Daoy (cell line): ENCODE results near the gene RANBP1. TPM values are rescaled to one million over a fixed set of nuclear protein-coding genes. Genes with fewer than 3 reads are reported as not detected.

Experiments used
- DNase-seq: peaks from one replicate; pipeline ENCODE4 v3.0.0-alpha.2; 2015; ENCODE audit warnings: low read depth
- total RNA-seq: library from RNA; depleted of rRNA; stranded (reverse); fragments of >200 nt; shearing (Covaris generic); gene quantifications from 2 replicates; pipeline ENCODE4 v1.2.3, GENCODE V29; 2014

Gene RANBP1
- total RNA-seq, 1 experiment from 2014 or later, result 1,098 TPM

DNA sequence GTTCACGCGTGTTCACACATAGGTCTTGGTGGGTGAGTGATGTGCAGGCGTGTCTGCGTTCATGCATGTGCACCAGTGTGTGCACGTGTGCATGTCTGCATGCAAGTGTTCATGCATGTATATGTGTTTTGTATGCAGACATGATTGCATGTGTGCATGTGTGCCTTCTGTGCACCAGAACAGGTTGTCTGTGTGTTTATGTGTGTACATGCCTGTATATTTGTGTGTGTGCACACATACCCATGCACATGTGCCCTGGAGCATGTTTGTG lies 20.6 kb downstream of the RANBP1 start:
- no peak for DNase-seq

DNA sequence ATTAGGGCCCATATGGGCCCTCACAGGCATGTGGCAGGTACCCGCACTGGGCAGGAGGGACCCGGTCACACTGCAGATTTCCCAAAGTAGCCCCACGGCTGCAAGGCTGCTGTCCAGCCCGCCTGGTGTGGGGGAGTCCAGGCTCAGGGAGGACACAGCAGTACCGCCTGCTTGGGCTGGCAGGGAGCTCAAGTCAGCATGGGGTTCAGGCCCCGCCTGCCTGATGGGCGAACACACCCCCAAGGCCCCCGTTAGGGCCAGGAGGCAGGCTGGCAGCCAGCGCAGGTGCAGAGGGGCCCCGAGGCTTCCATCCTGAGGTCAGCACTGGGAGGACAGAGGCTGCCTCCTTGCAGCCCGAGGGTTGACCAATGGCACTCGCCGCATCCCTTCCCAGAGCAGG lies 21.2 kb downstream of the RANBP1 start:
- DNase-seq, result no peak

- no peak for DNase-seq
Observed at GRCh38 chr22:20137671-20138416, 21.9 kb downstream of the RANBP1 start.

GRCh38 chr22:20138417-20138738 lies 22.5 kb downstream of the RANBP1 start:
- DNase-seq, result no peak

- no peak for DNase-seq
Observed at GRCh38 chr22:20138868-20139267, 23.0 kb downstream of the RANBP1 start.

GRCh38 chr22:20139391-20140106 lies 23.6 kb downstream of the RANBP1 start:
- DNase-seq, result no peak

DNA sequence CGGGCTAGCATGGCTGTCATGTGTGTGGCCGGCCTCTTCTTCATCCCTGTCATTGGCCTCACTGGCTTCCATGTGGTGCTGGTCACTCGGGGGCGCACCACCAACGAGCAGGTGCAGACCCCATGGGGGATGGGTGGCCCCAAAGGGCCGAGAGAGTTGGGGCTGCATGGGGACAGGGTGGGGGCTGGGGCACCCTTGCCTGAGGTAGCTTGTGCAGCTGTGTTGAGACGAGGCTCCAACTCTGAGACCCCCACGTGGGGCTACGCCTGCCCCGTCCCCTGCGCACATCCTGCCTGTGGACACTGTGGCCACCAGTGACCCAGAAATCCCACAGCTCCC lies 24.2 kb downstream of the RANBP1 start:
- no peak for DNase-seq

DNA sequence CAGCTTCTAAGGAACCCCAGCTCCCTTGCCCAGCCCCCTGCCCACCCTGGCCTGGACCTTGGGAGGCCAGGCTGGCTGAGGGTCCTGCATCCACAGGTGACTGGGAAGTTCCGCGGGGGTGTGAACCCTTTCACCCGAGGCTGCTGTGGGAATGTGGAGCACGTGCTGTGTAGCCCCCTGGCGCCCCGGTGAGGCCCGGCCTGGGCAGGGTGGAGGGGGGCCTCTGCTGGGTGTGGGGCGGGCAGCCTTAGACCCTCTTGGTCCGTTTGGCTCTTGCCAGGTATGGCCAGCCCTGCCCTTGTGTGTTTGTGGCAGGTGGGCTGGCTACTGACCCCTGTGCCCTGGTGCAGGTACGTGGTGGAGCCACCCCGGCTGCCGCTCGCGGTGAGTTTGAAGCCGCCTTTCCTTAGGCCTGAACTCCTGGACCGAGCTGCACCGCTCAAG lies 24.6 kb downstream of the RANBP1 start:
- DNase-seq, result no peak

GRCh38 chr22:20141186-20142077 lies 25.5 kb downstream of the RANBP1 start:
- DNase-seq, result peak; percentile 47

- no peak for DNase-seq
Observed at GRCh38 chr22:20142711-20143621, 27.1 kb downstream of the RANBP1 start.

DNA sequence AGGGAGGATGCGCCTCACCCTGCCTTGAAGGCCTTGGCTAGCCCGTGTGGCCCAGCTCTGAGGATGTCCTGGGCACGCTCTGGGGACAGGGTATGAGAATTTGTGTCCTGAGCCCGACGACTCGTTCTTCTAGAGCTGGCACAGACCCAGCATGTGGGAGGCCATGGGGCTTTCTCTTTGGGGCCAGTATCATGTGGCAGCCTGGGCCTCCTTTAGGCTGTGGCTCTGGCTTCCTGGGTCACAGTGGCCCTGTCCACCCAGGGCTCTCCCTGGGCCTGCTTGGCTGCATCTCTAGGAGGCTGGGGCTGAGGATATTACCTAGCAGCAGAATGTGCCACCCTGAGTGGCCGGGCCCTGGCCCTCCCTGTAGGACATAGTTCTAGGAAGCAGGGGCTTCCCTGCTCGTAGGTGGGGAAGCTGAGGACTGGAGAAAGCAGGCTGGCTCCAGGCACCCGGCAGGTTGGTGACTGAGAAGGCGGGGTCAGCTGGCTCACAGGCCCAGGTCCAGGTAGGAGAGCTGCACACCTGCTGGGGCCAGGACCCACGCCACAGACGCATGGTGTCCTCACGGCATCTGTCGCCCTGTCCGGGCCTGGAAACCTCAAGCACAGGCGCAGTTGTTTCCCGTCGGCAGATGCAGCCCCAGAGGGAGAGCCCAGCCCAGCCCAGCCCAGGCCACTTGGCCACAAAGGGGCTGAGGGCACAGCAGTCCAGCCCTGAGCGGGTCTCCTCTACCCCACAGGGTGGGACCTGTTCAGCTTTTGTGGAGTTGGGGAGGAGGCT lies 28.2 kb downstream of the RANBP1 start:
- DNase-seq, result no peak

GRCh38 chr22:20145206-20145831 lies 29.4 kb downstream of the RANBP1 start:
- no peak for DNase-seq

DNA sequence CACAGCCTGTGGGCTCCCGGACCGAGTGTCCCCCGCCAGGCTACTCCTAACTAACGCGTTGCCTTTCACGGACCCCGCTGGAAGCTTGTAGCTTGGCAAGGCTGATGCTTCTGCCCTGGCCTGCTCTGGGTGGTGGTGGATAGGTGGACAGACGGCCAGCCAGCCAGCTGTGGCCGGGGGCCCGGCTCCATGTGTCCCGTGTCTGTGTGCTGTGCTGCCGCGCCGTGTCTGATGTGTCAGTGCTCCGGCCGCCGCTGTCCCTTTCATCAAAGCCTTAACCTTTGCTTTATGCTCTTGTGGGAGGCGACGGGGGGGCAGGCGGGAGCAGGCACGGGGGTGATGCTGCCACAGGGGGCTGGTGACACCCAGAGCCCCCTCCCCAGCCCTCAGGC lies 29.9 kb downstream of the RANBP1 start:
- DNase-seq, result no peak

DNA sequence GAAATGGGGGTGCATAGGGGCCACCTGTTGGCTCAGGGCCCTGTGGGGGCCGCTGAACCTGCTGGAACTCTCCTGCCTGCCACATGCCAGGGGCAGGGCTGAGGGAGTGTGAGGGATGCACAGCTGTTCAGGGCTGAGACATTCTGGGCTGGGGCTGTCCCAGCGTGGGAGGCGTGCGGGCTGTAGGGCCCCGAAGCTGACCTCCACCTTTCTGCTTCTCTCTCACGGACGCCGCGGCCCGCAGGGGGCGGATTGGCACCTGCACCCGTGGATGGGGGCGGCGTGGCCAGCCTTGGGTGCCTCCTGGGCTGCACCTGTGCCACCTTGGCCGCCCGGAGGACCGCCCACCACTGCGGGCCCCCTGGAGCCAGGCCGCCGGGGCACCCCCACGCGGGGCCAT lies 30.9 kb downstream of the RANBP1 start:
- DNase-seq, result no peak

DNA sequence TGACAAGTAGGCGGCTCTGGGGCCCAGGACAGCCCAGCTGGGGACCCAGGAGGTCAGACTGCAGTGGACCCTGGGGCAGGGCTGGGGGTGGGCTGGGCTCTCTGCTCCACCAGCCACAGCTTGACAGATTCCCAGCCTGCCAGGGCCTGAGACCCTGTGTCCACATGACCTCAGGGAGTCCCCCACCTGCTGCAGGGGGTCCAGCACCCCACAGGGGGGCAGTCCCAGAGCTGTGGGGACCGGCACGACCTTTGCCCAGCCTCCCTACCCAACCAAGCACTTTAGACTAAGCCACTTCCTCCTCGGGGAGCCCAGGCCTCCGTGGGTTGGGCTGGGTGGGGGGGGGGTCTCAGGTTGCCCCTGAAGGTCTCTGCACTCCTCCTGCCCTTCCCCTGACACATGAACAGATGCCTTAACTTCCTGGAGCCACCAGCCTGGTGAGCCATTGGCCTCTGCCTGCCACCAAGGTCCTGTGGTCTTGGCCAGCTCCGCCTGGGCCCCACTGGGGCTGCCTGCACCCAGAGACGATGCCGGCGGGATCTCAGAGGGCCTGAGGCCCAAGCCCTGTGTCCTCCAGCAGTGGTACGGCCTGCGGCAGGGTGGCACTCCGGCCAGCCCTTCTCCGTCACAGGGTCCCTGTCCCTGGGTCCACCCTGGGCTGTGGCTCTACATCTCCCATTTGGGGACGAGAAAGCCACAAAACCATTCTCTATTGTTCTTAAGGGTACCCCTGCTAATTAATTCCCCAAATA lies 31.5 kb downstream of the RANBP1 start:
- no peak for DNase-seq

DNA sequence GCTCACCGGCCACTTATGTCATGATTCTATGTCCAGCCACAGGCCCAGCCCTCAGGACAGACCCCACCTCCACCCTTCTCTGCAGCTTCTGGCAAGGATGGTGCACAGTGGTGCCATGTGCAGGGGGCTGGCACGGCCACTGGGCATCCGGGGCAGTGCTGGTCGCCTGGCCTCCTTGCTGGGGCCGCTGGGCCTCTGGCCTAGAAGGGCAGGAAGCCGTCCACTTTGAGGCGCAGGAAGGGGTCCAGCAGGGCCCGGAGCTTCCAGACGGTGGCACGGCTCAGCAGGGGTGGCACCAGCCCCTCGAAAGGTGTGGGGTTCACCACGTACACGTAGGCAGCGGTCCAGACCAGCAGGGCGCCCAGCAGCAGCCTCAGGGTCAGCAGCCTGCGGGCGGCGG lies 32.5 kb downstream of the RANBP1 start:
- DNase-seq, result no peak

GRCh38 chr22:20149257-20150250 lies 33.6 kb downstream of the RANBP1 start:
- DNase-seq, result no peak
